SKM-1 (cell line): ENCODE measurements around the gene CHURC1.

ENCODE experiments used
- DNase-seq: peaks from one replicate; lab custom pipeline; 2025; ENCODE audit not compliant: unreplicated experiment; lab: John Stamatoyannopoulos, UW

The CHURC1 gene

GRCh38 chr14:64954491-64955240 lies 40.4 kb downstream of the CHURC1 start:
- DNase-seq = no peak

GRCh38 chr14:64955297-64955696 lies 41.0 kb downstream of the CHURC1 start:
- DNase-seq = no peak

- DNase-seq = no peak
Measured at GRCh38 chr14:64956697-64957406, 42.6 kb downstream of the CHURC1 start.

GRCh38 chr14:64958201-64958600 lies 43.9 kb downstream of the CHURC1 start:
- DNase-seq = no peak

GRCh38 chr14:64958743-64959142 lies 44.5 kb downstream of the CHURC1 start:
- DNase-seq = no peak

GRCh38 chr14:64960762-64961276 lies 46.6 kb downstream of the CHURC1 start:
- no peak for DNase-seq

GRCh38 chr14:64963611-64964010 lies 49.4 kb downstream of the CHURC1 start:
- DNase-seq = no peak

- no peak for DNase-seq
Measured at GRCh38 chr14:64965356-64966000, 51.2 kb downstream of the CHURC1 start.

GRCh38 chr14:64966976-64967375 lies 52.7 kb downstream of the CHURC1 start:
- DNase-seq = no peak

GRCh38 chr14:64968167-64968566 lies 53.9 kb downstream of the CHURC1 start:
- no peak for DNase-seq

- no peak for DNase-seq
Measured at GRCh38 chr14:64968651-64969050, 54.4 kb downstream of the CHURC1 start.

- DNase-seq = no peak
Measured at GRCh38 chr14:64970041-64970440, 55.8 kb downstream of the CHURC1 start.

GRCh38 chr14:64970776-64971477 lies 56.7 kb downstream of the CHURC1 start:
- no peak for DNase-seq

GRCh38 chr14:64971491-64971942 lies 57.3 kb downstream of the CHURC1 start:
- no peak for DNase-seq

- DNase-seq = no peak
Measured at GRCh38 chr14:64971943-64972791, 57.9 kb downstream of the CHURC1 start, which contains the start of gene RAB15. Gene RAB15 (minus strand): TSS chr14:64972336. CDS start chr14:64972076, 260 bp downstream.

- no peak for DNase-seq
Measured at GRCh38 chr14:64973026-64973442, 58.8 kb downstream of the CHURC1 start.

- no peak for DNase-seq
Measured at GRCh38 chr14:64973826-64974225, 59.6 kb downstream of the CHURC1 start.

- DNase-seq = no peak
Measured at GRCh38 chr14:64974563-64974962, 60.3 kb downstream of the CHURC1 start.

- DNase-seq = no peak
Measured at GRCh38 chr14:64979336-64980074, 65.2 kb downstream of the CHURC1 start.
